ENCODE measurements around the gene GSK3B.

DNA sequence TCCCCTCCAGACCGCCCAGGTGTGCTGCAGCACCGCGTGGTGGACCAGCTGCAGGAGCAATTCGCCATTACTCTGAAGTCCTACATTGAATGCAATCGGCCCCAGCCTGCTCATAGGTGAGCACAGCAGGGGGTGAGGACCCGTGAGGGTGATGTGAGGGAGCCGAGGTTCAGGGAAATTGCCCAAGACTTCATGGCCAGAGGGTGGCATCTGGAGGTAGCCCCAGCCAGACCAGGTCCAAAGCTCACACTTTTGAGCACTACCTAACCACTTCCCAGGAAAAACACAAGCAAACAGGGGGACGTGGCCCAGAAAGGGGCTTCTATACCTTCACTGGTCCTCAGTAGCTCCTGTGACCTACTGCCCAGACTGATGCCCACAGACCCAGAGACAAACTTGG is 278.5 kb downstream of the GSK3B start:
- TF ChIP-seq CTCF (IDR thresholded peaks at IDR 0.05; ENCODE audit: extremely low read depth in 1 of 2, insufficient read depth in 1 of 2, low read depth in 1 of 2, low read length in 2 of 2) (no peak), POLR2A (IDR thresholded peaks at IDR 0.05; ENCODE audit: low read depth, low read length) (no peak), POLR2AphosphoS5 (IDR thresholded peaks at IDR 0.05; ENCODE audit: insufficient read depth, low read depth, low read length) (no peak), EZH2 (IDR thresholded peaks at IDR 0.05; ENCODE audit: borderline replicate concordance, low read depth, low read length, severe bottlenecking) (no peak)
- TF ChIP-seq, protein P1, sequence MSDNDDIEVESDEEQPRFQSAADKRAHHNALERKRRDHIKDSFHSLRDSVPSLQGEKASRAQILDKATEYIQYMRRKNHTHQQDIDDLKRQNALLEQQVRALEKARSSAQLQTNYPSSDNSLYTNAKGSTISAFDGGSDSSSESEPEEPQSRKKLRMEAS (IDR thresholded peaks at IDR 0.05; ENCODE audit: insufficient read depth, insufficient read length), result no peak
